OCI-LY7 (cell line): ENCODE measurements around the gene ADAM12. TPM values are rescaled to one million over a fixed set of nuclear protein-coding genes. Genes with fewer than 3 reads are reported as not detected.

Experiments used
- BruUV-seq: library from RNA; stranded (reverse); fragments of 400-500 nt; replicated peaks from 2 replicates; lab custom pipeline; 2021; lab: Mats Ljungman, UMichigan
- CTCF ChIA-PET: fragments of 300-600 bp; sonication (Branson Sonifier 250); formaldehyde crosslinking; loops from one replicate; lab custom pipeline; 2022; ENCODE audit warnings: antibody characterized with exemption; ENCODE audit not compliant: unreplicated experiment; lab: Charles Lee
- POLR2A ChIA-PET: fragments of 300-600 bp; sonication (Branson Sonifier 250); formaldehyde crosslinking; loops from one replicate; lab custom pipeline; 2022; ENCODE audit warnings: antibody characterized with exemption; lab: Charles Lee
- DNase-seq: peaks from one replicate; pipeline ENCODE4 v3.0.0-alpha.2; 2015; ENCODE audit warnings: low spot score
- H2AFZ ChIP-seq: fragments of 200-600 bp; sonication (generic), shearing (Covaris generic); 2 replicates; pipeline ENCODE4 v1.6.1; 2014; ENCODE audit warnings: mild to moderate bottlenecking, antibody characterized with exemption, low read length, moderate library complexity
- H3K27ac ChIP-seq: fragments of 200-600 bp; sonication (generic); 2 replicates; pipeline ENCODE4 v1.5.1; 2014; ENCODE audit warnings: mixed run types, low read depth, mild to moderate bottlenecking, moderate library complexity, low read length, inconsistent platforms; ENCODE audit not compliant: poor library complexity, severe bottlenecking
- H3K36me3 ChIP-seq: fragments of 200-600 bp; sonication (generic); 2 replicates; pipeline ENCODE4 v1.6.1; 2014; ENCODE audit warnings: mild to moderate bottlenecking, antibody characterized with exemption, low read length, moderate library complexity, mixed read lengths; ENCODE audit not compliant: insufficient read depth
- H3K4me1 ChIP-seq: fragments of 200-600 bp; sonication (generic); 2 replicates; pipeline ENCODE4 v1.5.1; 2014; ENCODE audit warnings: mild to moderate bottlenecking, low read length; ENCODE audit not compliant: insufficient read depth, poor library complexity, severe bottlenecking
- H3K4me2 ChIP-seq: fragments of 200-600 bp; sonication (generic); 2 replicates; pipeline ENCODE4 v1.6.1; 2014; ENCODE audit warnings: mild to moderate bottlenecking, low read length
- H3K4me3 ChIP-seq: fragments of 200-600 bp; sonication (generic); 2 replicates; pipeline ENCODE4 v1.5.1; 2014; ENCODE audit warnings: mild to moderate bottlenecking, low read depth, low read length; ENCODE audit not compliant: poor library complexity, severe bottlenecking
- H3K79me2 ChIP-seq: fragments of 200-600 bp; sonication (generic); 2 replicates; pipeline ENCODE4 v1.6.1; 2016; ENCODE audit warnings: low read depth, mild to moderate bottlenecking, low read length, moderate library complexity, mixed read lengths; ENCODE audit not compliant: insufficient read depth
- H3K9me2 ChIP-seq: fragments of 200-600 bp; sonication (generic); 2 replicates; pipeline ENCODE4 v1.6.1; 2016; ENCODE audit warnings: mild to moderate bottlenecking, low read length, mixed read lengths; ENCODE audit not compliant: insufficient read depth
- H3K9me3 ChIP-seq: fragments of 200-600 bp; sonication (generic); 2 replicates; pipeline ENCODE4 v1.6.1; 2014; ENCODE audit warnings: mild to moderate bottlenecking, mixed run types, low read length, mixed read lengths
- H4K20me1 ChIP-seq: fragments of 200-600 bp; sonication (generic); 2 replicates; pipeline ENCODE4 v1.6.1; 2014; ENCODE audit warnings: mild to moderate bottlenecking, antibody characterized with exemption, low read length, moderate library complexity, mixed read lengths; ENCODE audit not compliant: insufficient read depth
- EZH2phosphoT487 ChIP-seq: fragments of 200-600 bp; sonication (generic); IDR thresholded peaks from 2 replicates; pipeline ENCODE4 v1.6.1; 2018; ENCODE audit warnings: low read depth, borderline replicate concordance, mild to moderate bottlenecking, mixed run types, antibody characterized with exemption, low read length, moderate library complexity, mixed read lengths
- intact Hi-C: fragments of 100-400 bp; cut with micrococcal nuclease; formaldehyde crosslinking; loops from one replicate; pipeline ENCODE4 v1.10.0; 2022; ENCODE audit not compliant: unreplicated experiment
- total RNA-seq, 2 experiments: library from RNA; depleted of rRNA in 1 of 2; stranded (reverse); fragments of >200 nt in 1 of 2; shearing (Covaris generic) in 1 of 2; gene quantifications; 2 replicates each; pipeline ENCODE4 v1.2.3, GENCODE V29; 2014 to 2022
- TF ChIP-seq, protein P1 (sequence below): fragments of 200-600 bp; sonication (generic); conservative IDR thresholded peaks from 2 replicates; pipeline ENCODE4 v1.5.1; 2014; ENCODE audit warnings: mild to moderate bottlenecking, antibody characterized with exemption, low read length, moderate library complexity, mixed read lengths

ADAM12 gene
- total RNA-seq, 2 experiments from 2014 or later, result 0.06 TPM; not detected in 1

DNA sequence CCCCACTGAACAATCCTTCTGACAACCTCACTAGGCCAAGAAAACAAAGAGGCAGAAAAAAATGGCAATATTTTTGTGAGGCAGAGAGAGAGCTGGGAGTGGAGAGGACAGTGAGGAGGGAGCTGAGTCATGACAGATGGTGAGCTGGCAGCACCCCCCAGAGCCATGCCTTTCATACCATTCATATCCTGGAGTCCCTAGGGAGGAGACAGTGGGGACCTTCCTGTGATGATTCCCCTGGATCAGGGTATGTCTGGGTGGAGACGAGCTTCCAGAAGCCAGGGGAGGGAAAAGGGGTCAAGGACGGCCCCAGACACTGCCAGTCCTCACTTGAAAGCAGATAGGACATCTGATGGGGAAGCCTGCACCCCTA lies 160.5 kb downstream of the ADAM12 start:
- H3K9me3 ChIP-seq, result no peaks in the 10 kb centered on the region
- H3K9me2 ChIP-seq, result no peaks in the 10 kb centered on the region
- H3K4me3 ChIP-seq, result no peak overlapping the region
- ChIA-PET CTCF (no interaction called here), POLR2A (no interaction called here)
- TF ChIP-seq EZH2phosphoT487, result no peak
- TF ChIP-seq, protein P1, sequence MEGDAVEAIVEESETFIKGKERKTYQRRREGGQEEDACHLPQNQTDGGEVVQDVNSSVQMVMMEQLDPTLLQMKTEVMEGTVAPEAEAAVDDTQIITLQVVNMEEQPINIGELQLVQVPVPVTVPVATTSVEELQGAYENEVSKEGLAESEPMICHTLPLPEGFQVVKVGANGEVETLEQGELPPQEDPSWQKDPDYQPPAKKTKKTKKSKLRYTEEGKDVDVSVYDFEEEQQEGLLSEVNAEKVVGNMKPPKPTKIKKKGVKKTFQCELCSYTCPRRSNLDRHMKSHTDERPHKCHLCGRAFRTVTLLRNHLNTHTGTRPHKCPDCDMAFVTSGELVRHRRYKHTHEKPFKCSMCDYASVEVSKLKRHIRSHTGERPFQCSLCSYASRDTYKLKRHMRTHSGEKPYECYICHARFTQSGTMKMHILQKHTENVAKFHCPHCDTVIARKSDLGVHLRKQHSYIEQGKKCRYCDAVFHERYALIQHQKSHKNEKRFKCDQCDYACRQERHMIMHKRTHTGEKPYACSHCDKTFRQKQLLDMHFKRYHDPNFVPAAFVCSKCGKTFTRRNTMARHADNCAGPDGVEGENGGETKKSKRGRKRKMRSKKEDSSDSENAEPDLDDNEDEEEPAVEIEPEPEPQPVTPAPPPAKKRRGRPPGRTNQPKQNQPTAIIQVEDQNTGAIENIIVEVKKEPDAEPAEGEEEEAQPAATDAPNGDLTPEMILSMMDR, result no peak
- H3K36me3 ChIP-seq, result no peaks in the 10 kb centered on the region
- H3K4me2 ChIP-seq, result no peak overlapping the region
- no peak overlapping the region for H3K27ac ChIP-seq
- intact Hi-C loops, result no loop called here
- no peak overlapping the region for H2AFZ ChIP-seq
- BruUV-seq, result no TSS peak
- no peaks in the 10 kb centered on the region for H3K4me1 ChIP-seq
- no peaks in the 10 kb centered on the region for H4K20me1 ChIP-seq
- DNase-seq, result no peak
- H3K79me2 ChIP-seq, result no peaks in the 10 kb centered on the region

GRCh38 chr10:126226988-126227761 lies 161.1 kb downstream of the ADAM12 start:
- H4K20me1 ChIP-seq, result no peaks in the 10 kb centered on the region
- no TSS peak for BruUV-seq
- no peaks in the 10 kb centered on the region for H3K9me3 ChIP-seq
- H3K4me3 ChIP-seq, result no peak overlapping the region
- H3K4me1 ChIP-seq, result no peaks in the 10 kb centered on the region
- H2AFZ ChIP-seq, result no peak overlapping the region
- H3K36me3 ChIP-seq, result no peaks in the 10 kb centered on the region
- no peaks in the 10 kb centered on the region for H3K79me2 ChIP-seq
- H3K27ac ChIP-seq, result no peak overlapping the region
- POLR2A ChIA-PET, result no interaction called here
- H3K4me2 ChIP-seq, result no peak overlapping the region
- intact Hi-C loops, result no loop called here
- no peaks in the 10 kb centered on the region for H3K9me2 ChIP-seq
- CTCF ChIA-PET, result no interaction called here
- no peak for DNase-seq
- TF ChIP-seq EZH2phosphoT487, result no peak
- TF ChIP-seq, protein P1, result no peak

GRCh38 chr10:126226205-126226604 lies 162.1 kb downstream of the ADAM12 start:
- H3K27ac ChIP-seq, result no peak overlapping the region
- intact Hi-C loops, result no loop called here
- no peak overlapping the region for H2AFZ ChIP-seq
- no peaks in the 10 kb centered on the region for H3K9me3 ChIP-seq
- no peak for DNase-seq
- TF ChIP-seq EZH2phosphoT487, result no peak
- TF ChIP-seq, protein P1, result no peak
- H3K4me3 ChIP-seq, result no peak overlapping the region
- H3K4me1 ChIP-seq, result no peaks in the 10 kb centered on the region
- ChIA-PET POLR2A (interaction anchor here (0.6 kb wide), 1 partner anchor 1073 kb away, joined by 3 read pairs; no protein-coding TSS in a partner anchor), CTCF (no interaction called here)
- BruUV-seq, result no TSS peak
- H3K79me2 ChIP-seq, result no peaks in the 10 kb centered on the region
- H4K20me1 ChIP-seq, result no peaks in the 10 kb centered on the region
- no peaks in the 10 kb centered on the region for H3K36me3 ChIP-seq
- no peaks in the 10 kb centered on the region for H3K9me2 ChIP-seq
- H3K4me2 ChIP-seq, result no peak overlapping the region
